GM23248 (cell line): ENCODE data around the gene AARSD1. TPM values are rescaled to one million over a fixed set of nuclear protein-coding genes. Genes with fewer than 3 reads are reported as not detected.
A peak's percentile ranks its signal among the peaks of the same experiment; 100 is the strongest.

Experiments used
- DNase-seq: peaks from one replicate; pipeline ENCODE4 v3.0.0-alpha.2; 2015
- H2AFZ ChIP-seq: fragments of 200-600 bp; sonication (generic); 2 replicates; pipeline ENCODE4 v1.6.1; 2016; ENCODE audit warnings: antibody characterized with exemption
- H3F3A ChIP-seq: fragments of 200-600 bp; sonication (generic); 2 replicates; pipeline ENCODE4 v1.6.1; 2016; ENCODE audit warnings: mild to moderate bottlenecking, antibody characterized with exemption, mixed run types; ENCODE audit not compliant: insufficient read depth
- H3K27ac ChIP-seq: fragments of 200-600 bp; sonication (generic); 2 replicates; pipeline ENCODE4 v1.5.1; 2016; ENCODE audit warnings: mild to moderate bottlenecking
- H3K27me3 ChIP-seq: fragments of 200-600 bp; sonication (generic); replicated peaks from 2 replicates; pipeline ENCODE4 v1.6.1; 2016; ENCODE audit warnings: mild to moderate bottlenecking; ENCODE audit not compliant: insufficient read depth
- H3K36me3 ChIP-seq: fragments of 200-600 bp; sonication (generic); 2 replicates; pipeline ENCODE4 v1.6.1; 2016; ENCODE audit warnings: low read depth, mild to moderate bottlenecking
- H3K4me1 ChIP-seq: fragments of 200-600 bp; sonication (generic); 2 replicates; pipeline ENCODE4 v1.6.1; 2016; ENCODE audit warnings: mild to moderate bottlenecking; ENCODE audit not compliant: insufficient read depth
- H3K4me2 ChIP-seq: fragments of 200-600 bp; sonication (generic); one replicate; pipeline ENCODE4 v1.6.1; 2016; ENCODE audit warnings: mild to moderate bottlenecking; ENCODE audit not compliant: unreplicated experiment
- H3K4me3 ChIP-seq: fragments of 200-600 bp; sonication (generic); 2 replicates; pipeline ENCODE4 v1.5.1; 2016; ENCODE audit warnings: mild to moderate bottlenecking
- H3K79me2 ChIP-seq: fragments of 200-600 bp; sonication (generic); 2 replicates; pipeline ENCODE4 v1.6.1; 2016; ENCODE audit warnings: mild to moderate bottlenecking; ENCODE audit not compliant: insufficient read depth
- H3K9ac ChIP-seq: fragments of 200-600 bp; sonication (generic); 2 replicates; pipeline ENCODE4 v1.6.1; 2016; ENCODE audit warnings: mild to moderate bottlenecking
- H3K9me2 ChIP-seq: fragments of 200-600 bp; sonication (generic); 2 replicates; pipeline ENCODE4 v1.6.1; 2016; ENCODE audit warnings: mixed run types, mild to moderate bottlenecking, moderate library complexity; ENCODE audit not compliant: insufficient read depth
- H3K9me3 ChIP-seq: fragments of 200-600 bp; sonication (generic); one replicate; pipeline ENCODE4 v1.6.1; 2017; ENCODE audit warnings: low read depth
- H4K20me1 ChIP-seq: fragments of 200-600 bp; sonication (generic); 2 replicates; pipeline ENCODE4 v1.6.0; 2016; ENCODE audit not compliant: insufficient read depth
- EZH2 ChIP-seq: fragments of 200-600 bp; sonication (generic); IDR thresholded peaks from 2 replicates; pipeline ENCODE4 v1.6.1; 2018; ENCODE audit warnings: antibody characterized with exemption, mild to moderate bottlenecking; ENCODE audit not compliant: insufficient read depth, poor library complexity, severe bottlenecking
- EZH2phosphoT487 ChIP-seq: fragments of 200-600 bp; sonication (generic); IDR thresholded peaks from 2 replicates; pipeline ENCODE4 v1.6.1; 2018; ENCODE audit warnings: antibody characterized with exemption, moderate library complexity, mild to moderate bottlenecking, low read depth; ENCODE audit not compliant: insufficient read depth
- WGBS, 2 experiments: methylation state at CpG; one replicate each; pipeline ENCODE4 v1.1.6; 2015 to 2017; ENCODE audit warnings: low lambda C conversion rate in 2 of 2, low coverage in 1 of 2; ENCODE audit errors: missing lambda C conversion rate in 2 of 2; 5-methylcytosine and 5-hydroxymethylcytosine counted together
- in situ Hi-C: fragments of 300-500 bp; cut with MboI; formaldehyde crosslinking; loops from 2 replicates; pipeline ENCODE4 v1.15.0; 2020
- polyA plus RNA-seq: library from polyadenylated mRNA; unstranded; fragments of >200 nt; fragmentation: Nextera tagmentation; extraction: Ambion mirVana; gene quantifications from 2 replicates; pipeline ENCODE4 v1.2.1, GENCODE V29; 2016
- total RNA-seq: library from RNA; depleted of rRNA; stranded (reverse); fragments of >200 nt; shearing (Covaris generic); gene quantifications from 2 replicates; pipeline ENCODE4 v1.2.3, GENCODE V29; 2014; rRNA removed

The AARSD1 gene, protein sequence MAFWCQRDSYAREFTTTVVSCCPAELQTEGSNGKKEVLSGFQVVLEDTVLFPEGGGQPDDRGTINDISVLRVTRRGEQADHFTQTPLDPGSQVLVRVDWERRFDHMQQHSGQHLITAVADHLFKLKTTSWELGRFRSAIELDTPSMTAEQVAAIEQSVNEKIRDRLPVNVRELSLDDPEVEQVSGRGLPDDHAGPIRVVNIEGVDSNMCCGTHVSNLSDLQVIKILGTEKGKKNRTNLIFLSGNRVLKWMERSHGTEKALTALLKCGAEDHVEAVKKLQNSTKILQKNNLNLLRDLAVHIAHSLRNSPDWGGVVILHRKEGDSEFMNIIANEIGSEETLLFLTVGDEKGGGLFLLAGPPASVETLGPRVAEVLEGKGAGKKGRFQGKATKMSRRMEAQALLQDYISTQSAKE
- total RNA-seq = 18.1 and 24.9 TPM in 2 replicates
- 37.5 and 46.1 TPM in 2 replicates for polyA plus RNA-seq

DNA sequence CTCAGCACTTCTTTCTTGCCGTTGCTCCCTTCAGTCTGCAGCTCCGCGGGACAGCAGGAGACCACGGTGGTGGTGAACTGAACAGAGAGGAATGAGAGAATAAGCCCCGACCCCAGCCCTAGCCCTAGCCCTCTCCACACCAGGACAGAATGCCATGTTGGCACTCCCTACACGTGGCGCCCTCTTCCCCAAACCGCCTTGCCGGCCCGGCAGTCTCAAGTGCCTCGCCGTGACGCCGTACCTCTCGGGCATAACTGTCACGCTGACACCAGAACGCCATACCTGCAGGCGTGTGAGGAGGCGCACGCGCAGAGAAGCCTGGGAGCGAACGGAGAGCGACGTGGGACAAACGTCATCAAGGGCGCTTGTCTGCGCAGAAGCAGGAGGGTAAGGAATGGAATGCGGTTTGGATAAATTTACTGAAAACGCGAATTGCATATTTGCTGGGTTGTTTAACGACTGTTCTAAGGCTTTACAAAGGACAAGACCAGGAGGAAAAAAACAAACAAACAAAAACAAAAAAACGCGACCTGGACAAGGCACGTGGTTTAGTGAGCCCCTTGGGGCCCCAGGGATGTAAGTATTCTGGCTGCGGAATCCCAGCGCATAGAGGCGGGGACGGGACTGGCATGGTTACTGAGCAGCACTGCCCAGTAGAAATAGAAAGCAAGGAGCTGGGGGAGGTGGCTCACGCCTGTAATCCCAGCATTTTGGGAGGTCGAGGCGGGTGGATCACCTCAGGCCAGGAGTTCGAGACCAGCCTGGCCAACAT is at the start of gene AARSD1:
AARSD1 (minus strand) TSS at position 294 of the 772 bp plus-strand sequence; CDS start at position 280, 14 bp downstream.
- no peaks in the 10 kb centered on the region for H3K27me3 ChIP-seq
- peak within 1 kb of the TSS; percentile 77 for H3K4me3 ChIP-seq
- in situ Hi-C loops = no loop called here
- WGBS, 2 experiments = 2% methylated on average over 43 of the region's 43 CpGs
- no peak for TF ChIP-seq EZH2
- no peak for TF ChIP-seq EZH2phosphoT487
- peaks cover 14% of the 10 kb centered on the region; the same call in 1 of the 2 replicates for H3K36me3 ChIP-seq
- H3K4me1 ChIP-seq = peaks cover 5% of the 10 kb centered on the region
- peak within 1 kb of the TSS; percentile 95 for H3K4me2 ChIP-seq
- peak within 1 kb of the TSS; percentile 84 for H2AFZ ChIP-seq
- peak within 1 kb of the TSS; percentile 74 for H3K27ac ChIP-seq
- DNase-seq = peak; percentile 97
- H3K9me3 ChIP-seq = no peaks in the 10 kb centered on the region
- H3F3A ChIP-seq = peaks cover 13% of the 10 kb centered on the region; the same call in 1 of the 2 replicates
- no peaks in the 10 kb centered on the region for H3K9me2 ChIP-seq
- no peaks in the 10 kb centered on the region for H4K20me1 ChIP-seq
- peaks cover 21% of the 10 kb centered on the region for H3K79me2 ChIP-seq
- peak within 1 kb of the TSS; percentile 83 for H3K9ac ChIP-seq

DNA sequence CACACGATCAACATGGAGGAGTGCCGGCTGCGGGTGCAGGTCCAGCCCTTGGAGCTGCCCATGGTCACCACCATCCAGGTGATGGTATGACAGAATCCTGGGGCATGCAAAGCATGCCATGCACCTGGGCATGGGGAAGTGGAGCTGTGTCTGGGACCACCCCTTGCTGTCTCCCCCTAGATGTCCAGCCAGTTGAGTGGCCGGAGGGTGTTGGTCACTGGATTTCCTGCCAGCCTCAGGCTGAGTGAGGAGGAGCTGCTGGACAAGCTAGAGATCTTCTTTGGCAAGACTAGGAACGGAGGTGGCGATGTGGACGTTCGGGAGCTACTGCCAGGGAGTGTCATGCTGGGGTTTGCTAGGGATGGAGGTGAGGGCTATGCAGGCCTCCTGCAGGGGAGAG is 49.0 kb upstream of the AARSD1 start:
- 70 to 76% methylated on average over 8 of the region's 8 CpGs for WGBS, 2 experiments
- no peak overlapping the region for H3K4me3 ChIP-seq
- DNase-seq = no peak
- peaks cover 7% of the 10 kb centered on the region; the same call in 1 of the 2 replicates for H3K36me3 ChIP-seq
- in situ Hi-C loops = no loop called here
- H2AFZ ChIP-seq = no peak overlapping the region
- no peak for TF ChIP-seq EZH2
- no peak for TF ChIP-seq EZH2phosphoT487
- H3K9me3 ChIP-seq = no peaks in the 10 kb centered on the region
- no peaks in the 10 kb centered on the region for H3K27me3 ChIP-seq
- peaks cover 13% of the 10 kb centered on the region for H3K79me2 ChIP-seq
- H3K4me2 ChIP-seq = no peak overlapping the region
- no peak overlapping the region for H3K9ac ChIP-seq
- no peak overlapping the region for H3K27ac ChIP-seq
- no peaks in the 10 kb centered on the region for H3K9me2 ChIP-seq
- no peaks in the 10 kb centered on the region for H3F3A ChIP-seq
- no peaks in the 10 kb centered on the region for H4K20me1 ChIP-seq
- no peaks in the 10 kb centered on the region for H3K4me1 ChIP-seq

DNA sequence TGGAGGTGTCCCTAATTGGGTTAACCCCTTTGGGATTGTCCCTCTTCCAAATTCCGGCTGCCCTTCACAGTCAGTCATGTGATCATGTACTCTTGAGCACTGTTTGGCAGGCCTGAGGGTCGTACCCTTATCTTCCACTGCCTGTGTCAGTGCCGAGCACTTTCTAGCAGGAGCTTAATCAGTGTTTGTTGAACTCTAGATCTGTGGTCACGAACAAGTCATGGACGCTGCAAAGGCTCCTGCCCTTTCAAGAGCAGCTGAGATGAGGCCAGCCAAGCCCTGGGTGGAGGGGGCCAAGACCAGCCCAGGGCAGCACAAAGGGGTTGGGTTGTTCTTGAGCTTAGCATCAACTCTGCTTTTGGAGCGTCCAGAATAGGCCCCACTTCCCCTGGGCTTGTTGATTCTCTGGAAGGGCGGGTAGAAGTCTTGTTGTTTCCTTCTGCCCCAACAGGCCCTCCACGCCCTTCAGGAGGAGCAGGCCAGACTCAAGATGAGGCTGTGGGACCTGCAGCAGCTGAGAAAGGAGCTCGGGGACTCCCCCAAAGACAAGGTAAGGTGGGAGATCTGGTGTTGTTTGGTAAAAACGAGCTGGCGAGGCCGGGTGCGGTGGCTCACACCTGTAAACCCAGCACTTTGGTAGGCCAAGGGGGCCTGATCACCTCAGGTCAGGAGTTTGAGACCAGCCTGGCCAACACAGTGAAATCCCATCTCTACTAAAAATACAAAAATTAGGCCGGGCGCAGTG is 47.6 kb upstream of the AARSD1 start:
- no peaks in the 10 kb centered on the region for H3K36me3 ChIP-seq
- H3F3A ChIP-seq = no peaks in the 10 kb centered on the region
- H2AFZ ChIP-seq = no peak overlapping the region
- in situ Hi-C loops = no loop called here
- H3K9me3 ChIP-seq = no peaks in the 10 kb centered on the region
- H3K27ac ChIP-seq = no peak overlapping the region
- H3K4me1 ChIP-seq = no peaks in the 10 kb centered on the region
- no peak overlapping the region for H3K9ac ChIP-seq
- no peak for TF ChIP-seq EZH2phosphoT487
- H3K4me2 ChIP-seq = no peak overlapping the region
- no peak for DNase-seq
- H3K79me2 ChIP-seq = 0 out of 2 replicates have a peak, but pooled peaks cover 5% of the 10 kb centered on the region
- H3K9me2 ChIP-seq = no peaks in the 10 kb centered on the region
- H3K4me3 ChIP-seq = no peak overlapping the region
- H4K20me1 ChIP-seq = no peaks in the 10 kb centered on the region
- H3K27me3 ChIP-seq = no peaks in the 10 kb centered on the region
- 80 to 81% methylated on average over 15 of the region's 15 CpGs for WGBS, 2 experiments
